SU-DHL-6 (cell line): Measurements from ENCODE around the gene KIAA2012.

Experiments used
- EZH2phosphoT487 ChIP-seq: fragments of 200-600 bp; sonication (generic), shearing (Covaris generic); conservative IDR thresholded peaks from 2 replicates; pipeline ENCODE4 v1.6.1; 2018; ENCODE audit warnings: mild to moderate bottlenecking, antibody characterized with exemption, low read length, moderate library complexity, mixed read lengths
- TF ChIP-seq, protein P1 (sequence below): fragments of 200-600 bp; sonication (generic); IDR thresholded peaks from one replicate; pipeline ENCODE4 v1.5.1; 2017; ENCODE audit warnings: antibody characterized with exemption, mild to moderate bottlenecking, low read length, moderate library complexity; ENCODE audit not compliant: insufficient read depth, poor library complexity, severe bottlenecking

DNA sequence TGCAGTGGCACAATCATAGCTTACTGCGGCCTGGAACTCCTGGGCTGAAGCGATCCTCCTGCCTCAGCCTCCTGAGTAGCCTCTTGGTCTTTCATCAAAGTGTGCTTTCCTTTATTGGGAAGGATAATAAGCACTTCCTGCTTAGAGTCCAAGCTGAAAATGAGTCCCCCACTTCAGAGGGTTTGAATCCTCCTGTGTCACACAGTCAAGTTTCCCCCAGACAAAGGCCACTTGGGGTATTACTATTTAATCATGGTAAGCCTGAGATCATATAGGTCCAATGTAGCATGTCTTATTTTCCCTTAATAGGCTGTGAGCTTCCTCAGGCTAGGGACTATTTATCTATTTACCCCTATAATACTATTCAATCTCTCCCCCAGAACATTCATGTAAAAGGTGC lies 11.4 kb upstream of the KIAA2012 start:
- TF ChIP-seq, protein P1, sequence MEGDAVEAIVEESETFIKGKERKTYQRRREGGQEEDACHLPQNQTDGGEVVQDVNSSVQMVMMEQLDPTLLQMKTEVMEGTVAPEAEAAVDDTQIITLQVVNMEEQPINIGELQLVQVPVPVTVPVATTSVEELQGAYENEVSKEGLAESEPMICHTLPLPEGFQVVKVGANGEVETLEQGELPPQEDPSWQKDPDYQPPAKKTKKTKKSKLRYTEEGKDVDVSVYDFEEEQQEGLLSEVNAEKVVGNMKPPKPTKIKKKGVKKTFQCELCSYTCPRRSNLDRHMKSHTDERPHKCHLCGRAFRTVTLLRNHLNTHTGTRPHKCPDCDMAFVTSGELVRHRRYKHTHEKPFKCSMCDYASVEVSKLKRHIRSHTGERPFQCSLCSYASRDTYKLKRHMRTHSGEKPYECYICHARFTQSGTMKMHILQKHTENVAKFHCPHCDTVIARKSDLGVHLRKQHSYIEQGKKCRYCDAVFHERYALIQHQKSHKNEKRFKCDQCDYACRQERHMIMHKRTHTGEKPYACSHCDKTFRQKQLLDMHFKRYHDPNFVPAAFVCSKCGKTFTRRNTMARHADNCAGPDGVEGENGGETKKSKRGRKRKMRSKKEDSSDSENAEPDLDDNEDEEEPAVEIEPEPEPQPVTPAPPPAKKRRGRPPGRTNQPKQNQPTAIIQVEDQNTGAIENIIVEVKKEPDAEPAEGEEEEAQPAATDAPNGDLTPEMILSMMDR, result no peak
- no peak for TF ChIP-seq EZH2phosphoT487
